ENCODE measurements around the gene NSRP1. TPM values are rescaled to one million over a fixed set of nuclear protein-coding genes. Genes with fewer than 3 reads are reported as not detected.

Gene NSRP1
- total and polyA plus RNA-seq, 2 of the 8 experiments (the other 6 are each of a cell fraction or from before 2014, with no cell fraction given), result 6.1 to 22.4 TPM

- TF ChIP-seq, protein P1, sequence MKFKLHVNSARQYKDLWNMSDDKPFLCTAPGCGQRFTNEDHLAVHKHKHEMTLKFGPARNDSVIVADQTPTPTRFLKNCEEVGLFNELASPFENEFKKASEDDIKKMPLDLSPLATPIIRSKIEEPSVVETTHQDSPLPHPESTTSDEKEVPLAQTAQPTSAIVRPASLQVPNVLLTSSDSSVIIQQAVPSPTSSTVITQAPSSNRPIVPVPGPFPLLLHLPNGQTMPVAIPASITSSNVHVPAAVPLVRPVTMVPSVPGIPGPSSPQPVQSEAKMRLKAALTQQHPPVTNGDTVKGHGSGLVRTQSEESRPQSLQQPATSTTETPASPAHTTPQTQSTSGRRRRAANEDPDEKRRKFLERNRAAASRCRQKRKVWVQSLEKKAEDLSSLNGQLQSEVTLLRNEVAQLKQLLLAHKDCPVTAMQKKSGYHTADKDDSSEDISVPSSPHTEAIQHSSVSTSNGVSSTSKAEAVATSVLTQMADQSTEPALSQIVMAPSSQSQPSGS (IDR thresholded peaks at IDR 0.05; ENCODE audit: low read length), result no peak
- no peak for TF ChIP-seq TCF12 (IDR thresholded peaks at IDR 0.05; ENCODE audit: low read depth, low read length)
- TF ChIP-seq KDM4A (IDR thresholded peaks at IDR 0.05; ENCODE audit: low read depth, low read length, severe bottlenecking), result peak; percentile 96
- TF ChIP-seq HDAC2 (IDR thresholded peaks at IDR 0.05; ENCODE audit: borderline replicate concordance in 1 of 2, low read depth in 2 of 2, low read length in 2 of 2), result 0 out of 4 replicates have a peak, but pooled peaks of 1 of the 2 experiments have one; percentile 14
- no peak for TF ChIP-seq SRF (IDR thresholded peaks at IDR 0.05; ENCODE audit: low read depth, low read length)
- no peak for TF ChIP-seq CBX5 (IDR thresholded peaks at IDR 0.05; ENCODE audit: low read depth, low read length)
- TF ChIP-seq JUN (IDR thresholded peaks at IDR 0.05; ENCODE audit: low read depth, low read length), result no peak
- no peak for TF ChIP-seq ZNF274 (IDR thresholded peaks at IDR 0.05; ENCODE audit: borderline replicate concordance, extremely low read depth, low read length)
- TF ChIP-seq YY1 (IDR thresholded peaks at IDR 0.05; ENCODE audit: low read depth, low read length), result no peak
- TF ChIP-seq GABPA (IDR thresholded peaks at IDR 0.05; ENCODE audit: borderline replicate concordance, insufficient read depth, low read length), result no peak
- TF ChIP-seq ASH2L (IDR thresholded peaks at IDR 0.05; ENCODE audit: low read length), result peak; percentile 77
- no peak for TF ChIP-seq TEAD4 (IDR thresholded peaks at IDR 0.05; ENCODE audit: low read depth, low read length)
- no peak for TF ChIP-seq KDM1A (IDR thresholded peaks at IDR 0.05; ENCODE audit: borderline replicate concordance, low read length)
- TF ChIP-seq, protein P2, sequence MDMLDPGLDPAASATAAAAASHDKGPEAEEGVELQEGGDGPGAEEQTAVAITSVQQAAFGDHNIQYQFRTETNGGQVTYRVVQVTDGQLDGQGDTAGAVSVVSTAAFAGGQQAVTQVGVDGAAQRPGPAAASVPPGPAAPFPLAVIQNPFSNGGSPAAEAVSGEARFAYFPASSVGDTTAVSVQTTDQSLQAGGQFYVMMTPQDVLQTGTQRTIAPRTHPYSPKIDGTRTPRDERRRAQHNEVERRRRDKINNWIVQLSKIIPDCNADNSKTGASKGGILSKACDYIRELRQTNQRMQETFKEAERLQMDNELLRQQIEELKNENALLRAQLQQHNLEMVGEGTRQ (IDR thresholded peaks at IDR 0.05; ENCODE audit: low read length), result no peak
- TF ChIP-seq PHF8 (conservative IDR thresholded peaks at IDR 0.05; ENCODE audit: low read depth, low read length), result 0 out of 2 replicates have a peak, but pooled peaks have one; percentile 13
- no peak for TF ChIP-seq CTBP2 (IDR thresholded peaks at IDR 0.05; ENCODE audit: borderline replicate concordance, insufficient read depth, insufficient read length, low read length)
- TF ChIP-seq EZH2 (IDR thresholded peaks at IDR 0.05; ENCODE audit: low read depth, low read length, severe bottlenecking), result peak; percentile 80
- TF ChIP-seq CBX8 (IDR thresholded peaks at IDR 0.05; ENCODE audit: borderline replicate concordance, low read depth, low read length), result no peak
- peak; percentile 81 for TF ChIP-seq RNF2 (IDR thresholded peaks at IDR 0.05; ENCODE audit: borderline replicate concordance, low read depth, low read length, missing control alignments, poor library complexity, severe bottlenecking)
Observed at GRCh38 chr17:30235386-30236296, 119.0 kb downstream of the NSRP1 start, which contains the start of gene SLC6A4 (continued).
